Progenitor cell of endocrine pancreas (in vitro differentiated cells): ENCODE measurements around the gene RAB11FIP3. TPM values are rescaled to one million over a fixed set of nuclear protein-coding genes. Genes with fewer than 3 reads are reported as not detected.

Source experiments
- DNase-seq: peaks from one replicate; pipeline ENCODE4 v3.0.0; 2021; ENCODE audit warnings: low spot score; ENCODE audit not compliant: unreplicated experiment
- H3K27ac Mint-ChIP-seq: 2 replicates; pipeline ENCODE4 v1.8.0; 2021; ENCODE audit warnings: mild to moderate bottlenecking, moderate library complexity, mixed read lengths
- H3K27me3 Mint-ChIP-seq: 2 replicates; pipeline ENCODE4 v1.8.0; 2021; ENCODE audit warnings: mixed read lengths
- H3K36me3 Mint-ChIP-seq: 2 replicates; pipeline ENCODE4 v1.8.0; 2022; ENCODE audit warnings: mixed read lengths; ENCODE audit not compliant: insufficient read depth
- H3K4me1 Mint-ChIP-seq: 2 replicates; pipeline ENCODE4 v1.8.0; 2021; ENCODE audit warnings: low read depth, mixed read lengths
- H3K4me3 Mint-ChIP-seq: 2 replicates; pipeline ENCODE4 v1.8.0; 2021; ENCODE audit warnings: low read depth, mild to moderate bottlenecking, moderate library complexity, mixed read lengths
- H3K9me3 Mint-ChIP-seq: 2 replicates; pipeline ENCODE4 v1.8.0; 2021; ENCODE audit warnings: low read depth, mixed read lengths
- total RNA-seq: library from RNA; stranded (reverse); gene quantifications from 2 replicates; pipeline ENCODE4 v1.2.1, GENCODE V29; 2021
- TF ChIP-seq, protein P1 (sequence below): fragments of 200-600 bp; sonication (generic); IDR thresholded peaks from one replicate; pipeline ENCODE4 v1.5.0; 2021; ENCODE audit warnings: antibody characterized with exemption, mild to moderate bottlenecking; ENCODE audit not compliant: unreplicated experiment

The RAB11FIP3 gene
- total RNA-seq, 1 donor from 2014 or later: 97.9 TPM

DNA sequence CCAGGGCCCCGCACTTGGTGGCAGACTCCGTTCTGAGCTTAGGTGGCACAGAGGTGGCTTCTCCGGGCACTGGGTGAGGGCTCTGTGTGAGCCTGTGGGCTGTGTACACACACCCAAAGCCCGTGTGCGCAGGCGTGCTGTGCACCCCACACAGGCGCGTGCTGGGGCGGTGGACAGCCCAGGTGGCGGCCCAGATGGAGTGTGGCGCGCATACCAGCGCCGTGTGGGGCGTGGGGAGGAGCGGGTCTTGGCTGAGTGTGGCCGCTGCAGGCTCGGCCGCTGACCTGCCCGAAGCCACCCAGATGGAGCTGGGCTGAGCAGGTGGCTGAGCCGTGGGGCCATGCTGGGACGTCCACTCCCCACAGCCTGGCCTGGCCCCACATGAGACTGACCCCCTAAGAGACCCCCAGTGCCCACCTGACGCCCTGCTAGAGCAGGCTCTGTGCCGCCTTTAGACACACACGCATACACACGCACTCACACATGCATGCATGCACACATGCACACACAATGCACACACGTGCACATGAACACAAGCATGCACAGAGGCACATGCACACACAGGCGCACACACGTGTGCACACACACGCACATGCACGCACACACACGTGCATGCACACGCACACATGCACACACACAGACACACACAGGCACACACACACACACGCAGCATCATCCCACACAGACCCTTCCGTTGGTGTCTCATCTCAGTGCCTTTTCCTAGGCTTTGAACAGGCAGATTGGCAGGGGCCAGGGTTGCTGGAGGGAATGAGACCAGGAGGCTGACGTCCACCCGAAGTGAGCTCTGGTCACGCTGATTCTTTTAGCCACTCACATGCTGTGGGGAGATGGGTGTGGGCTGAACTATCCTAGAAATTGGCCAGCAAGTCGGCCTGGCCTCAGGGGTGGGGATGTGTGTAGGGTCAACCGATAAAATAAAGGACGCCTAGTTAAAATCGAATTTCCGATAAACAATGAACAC lies 136.8 kb downstream of the RAB11FIP3 start:
- no peak for DNase-seq

DNA sequence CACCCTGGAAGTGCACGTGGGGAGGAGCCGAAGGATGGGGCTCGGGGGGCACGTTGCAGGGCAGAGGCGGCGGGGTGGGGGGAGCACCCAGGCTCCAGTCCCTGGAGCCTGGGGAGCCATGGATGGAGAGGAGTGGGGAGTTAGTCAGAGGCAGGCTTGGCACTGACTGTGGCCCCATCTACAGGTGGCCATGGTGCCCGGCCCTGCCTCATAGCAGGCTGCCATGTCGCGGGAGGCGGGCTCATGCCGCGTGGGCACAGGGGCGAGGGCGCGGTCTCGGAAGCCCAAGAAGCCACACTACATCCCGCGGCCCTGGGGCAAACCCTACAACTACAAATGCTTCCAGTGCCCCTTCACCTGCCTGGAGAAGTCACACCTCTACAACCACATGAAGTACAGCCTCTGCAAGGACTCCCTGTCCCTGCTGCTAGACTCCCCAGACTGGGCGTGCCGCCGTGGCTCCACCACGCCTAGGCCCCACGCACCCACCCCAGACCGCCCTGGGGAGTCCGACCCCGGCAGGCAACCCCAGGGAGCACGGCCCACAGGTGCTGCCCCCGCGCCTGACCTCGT lies 137.7 kb downstream of the RAB11FIP3 start:
- Mint-ChIP-seq H3K27me3 (peaks cover 21% of the 10 kb centered on the region), H3K4me3 (no peak overlapping the region), H3K27ac (no peak overlapping the region), H3K4me1 (peaks cover 6% of the 10 kb centered on the region), H3K36me3 (no peaks in the 10 kb centered on the region), H3K9me3 (no peaks in the 10 kb centered on the region)
- TF ChIP-seq, protein P1, sequence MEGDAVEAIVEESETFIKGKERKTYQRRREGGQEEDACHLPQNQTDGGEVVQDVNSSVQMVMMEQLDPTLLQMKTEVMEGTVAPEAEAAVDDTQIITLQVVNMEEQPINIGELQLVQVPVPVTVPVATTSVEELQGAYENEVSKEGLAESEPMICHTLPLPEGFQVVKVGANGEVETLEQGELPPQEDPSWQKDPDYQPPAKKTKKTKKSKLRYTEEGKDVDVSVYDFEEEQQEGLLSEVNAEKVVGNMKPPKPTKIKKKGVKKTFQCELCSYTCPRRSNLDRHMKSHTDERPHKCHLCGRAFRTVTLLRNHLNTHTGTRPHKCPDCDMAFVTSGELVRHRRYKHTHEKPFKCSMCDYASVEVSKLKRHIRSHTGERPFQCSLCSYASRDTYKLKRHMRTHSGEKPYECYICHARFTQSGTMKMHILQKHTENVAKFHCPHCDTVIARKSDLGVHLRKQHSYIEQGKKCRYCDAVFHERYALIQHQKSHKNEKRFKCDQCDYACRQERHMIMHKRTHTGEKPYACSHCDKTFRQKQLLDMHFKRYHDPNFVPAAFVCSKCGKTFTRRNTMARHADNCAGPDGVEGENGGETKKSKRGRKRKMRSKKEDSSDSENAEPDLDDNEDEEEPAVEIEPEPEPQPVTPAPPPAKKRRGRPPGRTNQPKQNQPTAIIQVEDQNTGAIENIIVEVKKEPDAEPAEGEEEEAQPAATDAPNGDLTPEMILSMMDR: no peak
- no peak for DNase-seq

More for the DNA sequence above, 136.8 kb downstream of the RAB11FIP3 start:
- no peaks in the 10 kb centered on the region for H3K9me3 Mint-ChIP-seq
- no peaks in the 10 kb centered on the region for H3K36me3 Mint-ChIP-seq
- peaks cover 6% of the 10 kb centered on the region for H3K4me1 Mint-ChIP-seq
- no peak overlapping the region for H3K27ac Mint-ChIP-seq
- H3K4me3 Mint-ChIP-seq: no peak overlapping the region
- peaks cover 24% of the 10 kb centered on the region for H3K27me3 Mint-ChIP-seq
- TF ChIP-seq, protein P1: no peak

DNA sequence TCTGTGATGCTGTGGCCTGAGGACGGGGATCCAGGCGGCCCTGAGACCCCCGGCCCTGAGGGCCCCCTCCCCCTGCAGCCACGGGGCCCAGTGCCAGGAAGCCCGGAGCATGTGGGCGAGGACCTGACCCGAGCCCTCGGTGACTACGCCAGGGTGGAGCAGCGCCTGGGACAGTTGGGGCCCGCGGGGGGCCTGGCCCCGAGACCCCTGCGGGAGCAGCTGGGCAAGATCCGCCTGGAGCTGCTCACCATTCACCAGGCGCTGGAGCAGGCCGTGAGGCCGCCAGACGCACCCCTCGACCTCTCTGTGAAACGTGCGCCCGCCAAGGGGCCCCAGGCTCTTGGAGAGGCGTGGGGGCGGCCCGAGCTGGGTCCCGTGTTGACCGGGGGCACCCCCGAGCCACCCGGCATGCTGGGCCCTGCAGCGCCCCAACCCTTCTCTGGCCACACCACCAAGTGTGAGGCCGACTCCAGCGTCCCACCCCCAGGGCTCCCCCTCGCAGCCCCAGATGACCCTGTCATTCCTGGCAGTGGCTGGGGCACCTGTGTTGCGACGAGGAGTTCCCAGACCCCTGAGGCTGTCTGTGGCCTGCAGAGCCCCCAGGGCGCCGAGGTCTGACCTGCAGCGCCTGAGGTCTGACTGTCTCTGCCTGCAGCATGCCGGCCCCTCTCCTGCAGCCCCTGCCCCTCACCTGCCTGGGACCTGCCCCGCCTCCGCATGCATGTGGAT lies 139.4 kb downstream of the RAB11FIP3 start:
- TF ChIP-seq, protein P1: no peak
- peaks cover 10% of the 10 kb centered on the region for H3K4me1 Mint-ChIP-seq
- DNase-seq: no peak
- H3K27me3 Mint-ChIP-seq: peaks cover 12% of the 10 kb centered on the region
- H3K36me3 Mint-ChIP-seq: no peaks in the 10 kb centered on the region
- H3K27ac Mint-ChIP-seq: no peak overlapping the region
- no peak overlapping the region for H3K4me3 Mint-ChIP-seq
- H3K9me3 Mint-ChIP-seq: no peaks in the 10 kb centered on the region

- no peak for DNase-seq
- Mint-ChIP-seq H3K27ac (no peak overlapping the region), H3K36me3 (no peaks in the 10 kb centered on the region), H3K9me3 (no peaks in the 10 kb centered on the region), H3K4me1 (peaks cover 11% of the 10 kb centered on the region), H3K4me3 (no peak overlapping the region), H3K27me3 (peaks cover 12% of the 10 kb centered on the region)
- TF ChIP-seq, protein P1: no peak
Measured at GRCh38 chr16:565419-566330, 140.2 kb downstream of the RAB11FIP3 start.
